LNCaP clone FGC (cell line): ENCODE results near the gene BPIFB3.

ENCODE experiments used
- DNase-seq: peaks from one replicate; pipeline ENCODE4 v3.0.0-alpha.2; 2011; ENCODE audit warnings: low read depth
- H3K4me3 ChIP-seq: 2 replicates; pipeline ENCODE4 v1.5.1; 2011; ENCODE audit warnings: mild to moderate bottlenecking, low read depth, low read length, control low read depth
- CTCF ChIP-seq: IDR thresholded peaks from 2 replicates; pipeline ENCODE4 v1.5.1; 2012; ENCODE audit warnings: mild to moderate bottlenecking; ENCODE audit not compliant: control insufficient read depth, insufficient read depth; ENCODE audit errors: extremely low read depth

Gene BPIFB3

GRCh38 chr20:33012327-33013189 is 41.1 kb upstream of the BPIFB3 start:
- no peak for DNase-seq
- H3K4me3 ChIP-seq = no peak overlapping the region
- TF ChIP-seq CTCF = no peak

GRCh38 chr20:33013701-33014326 is 39.9 kb upstream of the BPIFB3 start:
- TF ChIP-seq CTCF = no peak
- DNase-seq = no peak

GRCh38 chr20:33014336-33015113 is 39.2 kb upstream of the BPIFB3 start:
- no peak overlapping the region for H3K4me3 ChIP-seq
- TF ChIP-seq CTCF = no peak
- DNase-seq = no peak

More at GRCh38 chr20:33013701-33014326, 39.9 kb upstream of the BPIFB3 start:
- no peak overlapping the region for H3K4me3 ChIP-seq

GRCh38 chr20:33015114-33015484 is 38.6 kb upstream of the BPIFB3 start:
- H3K4me3 ChIP-seq = no peak overlapping the region
- no peak for TF ChIP-seq CTCF
- no peak for DNase-seq

GRCh38 chr20:33015700-33016580 is 37.8 kb upstream of the BPIFB3 start:
- no peak for DNase-seq
- H3K4me3 ChIP-seq = no peak overlapping the region
- no peak for TF ChIP-seq CTCF

- no peak overlapping the region for H3K4me3 ChIP-seq
- TF ChIP-seq CTCF = no peak
- no peak for DNase-seq
Observed at GRCh38 chr20:33016581-33017109, 37.1 kb upstream of the BPIFB3 start.
